Endothelial cell of umbilical vein (primary cell): Measurements from ENCODE around the gene NUDT15. TPM values are rescaled to one million over a fixed set of nuclear protein-coding genes. Genes with fewer than 3 reads are reported as not detected.

Experiments
- BruUV-seq: library from RNA; stranded (reverse); fragments of 400-500 nt; replicated peaks from 2 replicates; lab custom pipeline; 2021; lab: Mats Ljungman, UMichigan
- CTCF ChIA-PET: fragments of 300-600, 350-600 bp; sonication (Branson Sonifier 250); formaldehyde crosslinking; loops from one replicate; lab custom pipeline; 2021; ENCODE audit warnings: antibody characterized with exemption, inconsistent platforms; lab: Charles Lee
- POLR2A ChIA-PET: fragments of 300-600, 350-600 bp; sonication (Branson Sonifier 250); formaldehyde crosslinking; loops from one replicate; lab custom pipeline; 2021; ENCODE audit warnings: antibody characterized with exemption, inconsistent platforms; lab: Charles Lee
- DNase-seq: peaks from one replicate; pipeline ENCODE4 v3.0.0-alpha.2; 2011; ENCODE audit warnings: low read depth, low spot score
- FAIRE-seq: peaks from 2 replicates; lab custom pipeline; 2011; peaks lifted over from hg19 to GRCh38; lab: Jason Lieb, UNC
- H2AFZ ChIP-seq: 2 replicates; pipeline ENCODE4 v1.6.0; 2012; ENCODE audit warnings: low read depth, low read length, control low read depth, inconsistent platforms
- H3K27ac ChIP-seq: 2 replicates; pipeline ENCODE4 v1.5.1; 2011; ENCODE audit warnings: low read depth, mild to moderate bottlenecking, control low read depth, low read length, moderate library complexity; ENCODE audit not compliant: insufficient read depth
- H3K27me3 ChIP-seq, 2 experiments: 2 replicates each; pipeline versions ENCODE4 v1.6.0 to v1.6.1; 2011; ENCODE audit warnings: low read length in 2 of 2, mixed read lengths in 1 of 2; ENCODE audit not compliant: control insufficient read depth in 2 of 2, insufficient read depth in 2 of 2
- H3K36me3 ChIP-seq, 2 experiments: 2 replicates in 1 of 2; 3 replicates in 1 of 2; pipeline ENCODE4 v1.5.1; 2011; ENCODE audit warnings: low read length in 2 of 2, mild to moderate bottlenecking in 1 of 2, moderate library complexity in 1 of 2; ENCODE audit not compliant: control insufficient read depth in 2 of 2, insufficient read depth in 2 of 2; ENCODE audit errors: extremely low read depth in 1 of 2
- H3K4me1 ChIP-seq: 3 replicates; pipeline ENCODE4 v1.5.1; 2011; ENCODE audit warnings: mild to moderate bottlenecking, low read length; ENCODE audit not compliant: control insufficient read depth, insufficient read depth; ENCODE audit errors: extremely low read depth
- H3K4me2 ChIP-seq: 2 replicates; pipeline ENCODE4 v1.6.1; 2011; ENCODE audit warnings: low read length, control low read depth, mixed read lengths; ENCODE audit not compliant: insufficient read depth
- H3K4me3 ChIP-seq, 3 experiments: fragments of 200-600 bp in 1 of 3; sonication (generic), shearing (Covaris generic) in 1 of 3; replicated peaks in 1 of 3; 2 replicates each; pipeline ENCODE4 v1.5.1; 2011 to 2016; ENCODE audit warnings: control low read depth in 3 of 3, low read length in 3 of 3, mild to moderate bottlenecking in 2 of 3, inconsistent platforms in 1 of 3, low read depth in 1 of 3, moderate library complexity in 1 of 3; ENCODE audit not compliant: insufficient read depth in 1 of 3
- H3K79me2 ChIP-seq: 2 replicates; pipeline ENCODE4 v1.6.0; 2012; ENCODE audit warnings: low read length, inconsistent platforms; ENCODE audit not compliant: control insufficient read depth, insufficient read depth
- H3K9ac ChIP-seq: replicated peaks from 2 replicates; pipeline ENCODE3; 2011; ENCODE audit warnings: low read length, control low read depth; ENCODE audit not compliant: insufficient read depth; ENCODE audit errors: extremely low read depth
- H3K9me1 ChIP-seq: replicated peaks from 3 replicates; pipeline ENCODE4 v1.6.0; 2011; ENCODE audit warnings: mild to moderate bottlenecking, low read length; ENCODE audit not compliant: control insufficient read depth, insufficient read depth; ENCODE audit errors: extremely low read depth
- H3K9me3 ChIP-seq: replicated peaks from 2 replicates; pipeline ENCODE4 v1.5.1; 2012; ENCODE audit warnings: low read length, inconsistent platforms; ENCODE audit not compliant: control insufficient read depth, insufficient read depth
- H4K20me1 ChIP-seq: replicated peaks from 2 replicates; pipeline ENCODE3; 2011; ENCODE audit warnings: mild to moderate bottlenecking, low read length; ENCODE audit not compliant: control insufficient read depth, insufficient read depth; ENCODE audit errors: extremely low read depth
- CTCF ChIP-seq, 2 donors: IDR thresholded peaks; 1 replicate in 1 of 2; 2 replicates in 1 of 2; pipeline ENCODE4 v1.5.1; 2011; ENCODE audit warnings: low read length in 2 of 2, mild to moderate bottlenecking in 2 of 2, moderate library complexity in 2 of 2, control low read depth in 1 of 2, inconsistent platforms in 1 of 2, low read depth in 1 of 2; ENCODE audit not compliant: insufficient read depth in 1 of 2; ENCODE audit errors: extremely low read depth in 1 of 2
- EZH2 ChIP-seq: IDR thresholded peaks from 2 replicates; pipeline ENCODE4 v1.6.1; 2012; ENCODE audit warnings: borderline replicate concordance, low read depth, mild to moderate bottlenecking, moderate library complexity, low read length, inconsistent platforms; ENCODE audit not compliant: severe bottlenecking
- FOS ChIP-seq: IDR thresholded peaks from 2 replicates; pipeline ENCODE4 v1.6.1; 2011; ENCODE audit warnings: mild to moderate bottlenecking, low read length, moderate library complexity, borderline replicate concordance; ENCODE audit not compliant: insufficient read depth
- GATA2 ChIP-seq: IDR thresholded peaks from 2 replicates; pipeline ENCODE4 v1.7.0; 2011; ENCODE audit warnings: low read depth, mild to moderate bottlenecking, moderate library complexity, mixed read lengths, low read length; ENCODE audit not compliant: insufficient read length, insufficient read depth
- JUN ChIP-seq: IDR thresholded peaks from 2 replicates; pipeline ENCODE4 v1.6.1; 2011; ENCODE audit warnings: borderline replicate concordance, low read depth; ENCODE audit not compliant: insufficient read length, insufficient read depth
- MAX ChIP-seq: IDR thresholded peaks from 2 replicates; pipeline ENCODE4 v1.6.1; 2011; ENCODE audit not compliant: insufficient read depth, insufficient read length
- MYC ChIP-seq: IDR thresholded peaks from one replicate; pipeline ENCODE4 v1.6.1; 2011; ENCODE audit warnings: mild to moderate bottlenecking, low read depth, low read length
- POLR2A ChIP-seq: IDR thresholded peaks from 2 replicates; pipeline ENCODE4 v1.6.1; 2012; ENCODE audit warnings: low read depth, mild to moderate bottlenecking, control low read depth, low read length
- POLR2AphosphoS5 ChIP-seq: IDR thresholded peaks from 2 replicates; pipeline ENCODE4 v1.6.1; 2012; ENCODE audit warnings: low read depth, mild to moderate bottlenecking, control low read depth, low read length, moderate library complexity; ENCODE audit not compliant: insufficient read depth
- dilution Hi-C: fragments of 300-500 bp; cut with MboI; formaldehyde crosslinking; loops from one replicate; pipeline ENCODE4 v1.15.0; 2019; ENCODE audit warnings: low sequenced_read_pairs; ENCODE audit not compliant: extremely low pct_ligation_motif_present
- intact Hi-C: fragments of 100-400 bp; cut with micrococcal nuclease; formaldehyde crosslinking; loops from one replicate; pipeline ENCODE4 v1.10.0; 2022
- polyA plus RNA-seq, 4 experiments: library from polyadenylated mRNA; depleted of rRNA in 3 of 4; stranded (reverse) in 3 of 4; unstranded in 1 of 4; fragments of >200 nt; gene quantifications; 2 replicates each; pipeline versions ENCODE4 v1.2.1 to v1.2.3, GENCODE V29; 2011 to 2012; ENCODE audit warnings: missing spikeins in 1 of 4
- total RNA-seq: library from RNA; stranded (reverse); gene quantifications from 2 replicates; pipeline ENCODE4 v1.2.3, GENCODE V29; 2021

The NUDT15 gene
- total and polyA plus RNA-seq, 2 donors (not counting 3 experiments of a cell fraction or from before 2014, with no cell fraction given): 13.3 to 21.6 TPM

- H2AFZ ChIP-seq: no peak overlapping the region
- ChIA-PET POLR2A (no interaction called here), CTCF (interaction anchor here (1.0 kb wide), 1 partner anchor 10 kb away, joined by 3 read pairs; the partner anchor contains the start of gene NUDT15)
- H3K9me1 ChIP-seq: no peaks in the 10 kb centered on the region
- no peak overlapping the region for H3K9ac ChIP-seq
- intact Hi-C loops: no loop called here
- H3K9me3 ChIP-seq: peaks cover 3% of the 10 kb centered on the region
- DNase-seq: no peak
- no peak for FAIRE-seq
- no peaks in the 10 kb centered on the region for H3K36me3 ChIP-seq
- H3K79me2 ChIP-seq: no peaks in the 10 kb centered on the region
- H3K27ac ChIP-seq: no peak overlapping the region
- dilution Hi-C loops: no loop called here
- no peaks in the 10 kb centered on the region for H3K4me1 ChIP-seq
- no peaks in the 10 kb centered on the region for H3K27me3 ChIP-seq
- no peaks in the 10 kb centered on the region for H4K20me1 ChIP-seq
- no TSS peak for BruUV-seq
- no peak overlapping the region for H3K4me3 ChIP-seq
- H3K4me2 ChIP-seq: no peak overlapping the region
- TF ChIP-seq MYC: no peak
- no peak for TF ChIP-seq FOS
- TF ChIP-seq CTCF (IDR thresholded peaks at IDR 0.05; ENCODE audit: extremely low read depth in 1 of 2, insufficient read depth in 1 of 2, low read depth in 1 of 2, low read length in 2 of 2): no peak
- TF ChIP-seq GATA2: no peak
- TF ChIP-seq MAX: no peak
- no peak for TF ChIP-seq JUN
- no peak for TF ChIP-seq POLR2AphosphoS5
- TF ChIP-seq EZH2: no peak
- no peak for TF ChIP-seq POLR2A
These were observed 9.5 kb upstream of the NUDT15 start for GRCh38 chr13:48028066-48028465.
